GM18505 (cell line): ENCODE data around the gene PGM2L1.
"Not testable (repeated sequence)": the region's sequence is repeated elsewhere in the genome, so short reads cannot be mapped to it uniquely, and the experiment has no call there.

Experiments used
- ATAC-seq: cut with Tn5 transposase; IDR thresholded peaks from one replicate; pipeline ENCODE4 v1.9.1; 2021; ENCODE audit not compliant: unreplicated experiment
- POLR2A ChIP-seq: IDR thresholded peaks from 4 replicates; pipeline ENCODE4 v1.6.1; 2011; ENCODE audit warnings: borderline replicate concordance; ENCODE audit not compliant: insufficient read depth, insufficient read length; ENCODE audit errors: extremely low read depth

The PGM2L1 gene

DNA sequence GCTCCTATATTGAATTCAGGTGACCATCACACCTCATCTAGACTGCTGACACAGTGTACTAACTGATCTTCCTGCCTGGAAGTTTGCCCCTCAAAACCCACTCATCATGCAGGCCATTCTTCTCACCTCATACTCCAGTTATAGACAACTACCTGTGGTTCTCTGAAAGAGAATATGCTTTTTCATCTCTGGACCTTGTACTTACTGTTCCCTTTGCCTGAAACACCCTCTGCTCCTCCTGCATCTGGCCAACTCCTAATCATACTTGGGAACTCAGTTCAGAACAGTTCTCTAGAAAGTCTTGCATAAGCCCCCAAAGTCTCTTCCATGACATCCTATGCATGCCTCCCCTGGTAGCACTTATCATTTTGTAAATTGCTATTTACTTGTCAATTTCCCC is 58.6 kb downstream of the PGM2L1 start:
- no peak for ATAC-seq
- TF ChIP-seq POLR2A: no peak

- no peak for ATAC-seq
- no peak for TF ChIP-seq POLR2A
Observed at GRCh38 chr11:74338963-74339362, 59.3 kb downstream of the PGM2L1 start.

GRCh38 chr11:74333193-74333592 is 65.0 kb downstream of the PGM2L1 start:
- no peak for ATAC-seq
- no peak for TF ChIP-seq POLR2A

GRCh38 chr11:74332291-74332690 is 65.9 kb downstream of the PGM2L1 start:
- TF ChIP-seq POLR2A: no peak
- ATAC-seq: no peak

DNA sequence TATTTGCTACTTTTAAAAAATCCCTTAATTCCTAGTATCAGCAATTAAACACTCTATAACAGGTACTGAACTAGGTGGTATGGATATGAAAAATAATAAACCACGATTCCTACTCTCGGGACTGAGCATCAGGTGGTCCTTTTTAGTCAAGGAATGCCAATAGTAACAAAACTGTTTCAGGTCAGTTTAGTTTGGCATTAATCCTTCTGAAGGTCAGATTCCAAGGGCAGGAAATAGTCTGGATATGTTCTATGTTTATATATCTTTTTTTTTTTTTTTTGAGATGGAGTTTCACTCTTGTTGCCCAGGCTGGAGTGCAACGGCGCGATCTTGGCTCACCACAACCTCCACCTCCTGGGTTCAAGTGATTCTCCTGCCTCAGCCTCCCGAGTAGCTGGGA is 67.2 kb downstream of the PGM2L1 start:
- not testable (repeated sequence) for ATAC-seq

- ATAC-seq: no peak
- no peak for TF ChIP-seq POLR2A
Observed at GRCh38 chr11:74330075-74330858, 68.0 kb downstream of the PGM2L1 start.

- no peak for ATAC-seq
- TF ChIP-seq POLR2A: no peak
Observed at GRCh38 chr11:74327076-74327475, 71.2 kb downstream of the PGM2L1 start.

GRCh38 chr11:74326665-74327064 is 71.6 kb downstream of the PGM2L1 start:
- TF ChIP-seq POLR2A: no peak
- no peak for ATAC-seq

GRCh38 chr11:74325649-74326645 is 72.3 kb downstream of the PGM2L1 start:
- no peak for ATAC-seq
- TF ChIP-seq POLR2A: no peak

GRCh38 chr11:74322667-74323066 is 75.6 kb downstream of the PGM2L1 start:
- TF ChIP-seq POLR2A: no peak

GRCh38 chr11:74321487-74322188 is 76.6 kb downstream of the PGM2L1 start:
- no peak for TF ChIP-seq POLR2A
- no peak for ATAC-seq

More at GRCh38 chr11:74322667-74323066, 75.6 kb downstream of the PGM2L1 start:
- no peak for ATAC-seq

DNA sequence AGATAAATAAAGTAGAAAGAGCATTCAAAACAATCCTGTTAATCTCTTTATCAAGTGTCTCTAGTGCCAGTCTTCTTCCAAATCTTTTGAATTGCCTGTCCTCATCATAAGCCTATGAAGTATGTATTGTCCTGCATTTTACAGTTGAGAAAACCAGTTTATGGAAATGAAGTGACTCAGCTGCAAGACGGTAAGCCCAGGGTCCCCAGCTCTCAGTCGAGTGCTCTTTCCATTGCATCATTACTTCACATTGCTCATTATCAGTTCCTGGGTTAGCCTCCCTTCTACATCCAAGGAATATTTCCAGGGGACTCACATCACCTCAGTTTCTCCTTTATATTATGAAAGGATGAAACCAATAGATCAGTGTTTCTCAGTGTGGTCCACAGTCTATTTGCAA is 77.7 kb downstream of the PGM2L1 start:
- no peak for TF ChIP-seq POLR2A
- ATAC-seq: no peak

DNA sequence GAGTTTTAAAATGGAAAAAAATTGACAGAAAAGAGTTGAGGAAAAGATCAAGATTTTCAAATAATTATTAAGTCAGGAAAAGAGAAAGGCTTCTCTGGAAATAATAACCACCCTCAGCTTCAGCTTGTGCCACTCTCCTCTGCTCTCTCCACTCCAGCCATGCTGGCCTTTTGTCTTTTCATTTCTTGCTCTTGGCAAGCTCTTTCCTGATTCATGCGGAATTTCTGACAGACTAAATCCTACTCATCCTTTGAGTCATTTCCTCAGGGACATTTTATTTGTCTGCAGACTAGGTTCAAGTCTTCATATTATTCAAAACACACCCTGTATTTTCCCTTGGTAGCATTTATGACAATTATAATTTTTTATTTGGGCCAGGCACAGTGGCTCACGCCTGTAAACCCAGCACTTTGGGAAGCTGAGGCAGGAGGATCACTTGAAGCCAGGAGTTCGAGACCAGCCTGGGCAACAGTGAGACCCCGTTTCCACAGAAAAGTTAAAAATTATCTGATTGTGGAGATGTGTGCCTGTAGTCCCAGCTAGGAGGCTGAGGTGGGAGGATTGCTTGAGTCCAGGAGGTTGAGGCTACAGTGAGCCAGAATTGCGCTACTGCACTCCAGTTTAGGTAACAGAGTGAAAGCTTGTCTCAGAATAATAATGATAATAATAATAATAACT is 79.0 kb downstream of the PGM2L1 start:
- no peak for TF ChIP-seq POLR2A
- no peak for ATAC-seq
